ENCODE results near the gene MARK2.
"Not testable (repeated sequence)": the region's sequence is repeated elsewhere in the genome, so short reads cannot be mapped to it uniquely, and the experiment has no call there.

MARK2 gene

DNA sequence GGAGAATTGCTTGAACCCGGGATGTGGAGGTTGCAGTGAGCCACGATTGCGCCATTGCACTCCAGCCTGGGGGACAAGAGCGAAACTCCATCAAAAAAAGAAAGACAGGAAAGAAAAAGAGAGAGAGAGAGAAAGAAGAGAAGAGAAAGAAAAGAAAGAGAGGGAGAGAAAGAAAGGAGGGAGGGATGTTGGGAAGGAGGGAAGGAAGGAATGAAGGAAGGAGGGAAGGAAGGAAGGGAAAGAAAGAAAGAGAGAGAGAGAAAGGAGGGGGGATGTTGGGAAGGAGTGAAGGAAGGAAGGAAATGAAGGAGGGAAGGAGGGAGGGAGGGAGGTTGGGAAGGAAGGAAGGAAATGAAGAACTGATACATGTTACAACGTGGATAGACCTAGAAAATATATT is 38.0 kb upstream of the MARK2 start:
- Histone ChIP-seq H3K4me1 (no peaks in the 10 kb centered on the region), H3K36me3 (ENCODE audit: control insufficient read depth, insufficient read depth, low read length) (no peaks in the 10 kb centered on the region), H3K27me3 (ENCODE audit: control insufficient read depth, insufficient read depth, low read length) (no peaks in the 10 kb centered on the region), H3K9me3 (ENCODE audit: control insufficient read depth, low read length) (no peaks in the 10 kb centered on the region), H3K4me3 (ENCODE audit: low read depth, low read length) (no peak overlapping the region), H3K27ac (no peak overlapping the region), H3K79me2 (no peaks in the 10 kb centered on the region), H2AFZ (no peak overlapping the region), H3K9ac (no peak overlapping the region), H3K4me2 (ENCODE audit: low read length) (no peak overlapping the region)
- TF ChIP-seq, protein P1, sequence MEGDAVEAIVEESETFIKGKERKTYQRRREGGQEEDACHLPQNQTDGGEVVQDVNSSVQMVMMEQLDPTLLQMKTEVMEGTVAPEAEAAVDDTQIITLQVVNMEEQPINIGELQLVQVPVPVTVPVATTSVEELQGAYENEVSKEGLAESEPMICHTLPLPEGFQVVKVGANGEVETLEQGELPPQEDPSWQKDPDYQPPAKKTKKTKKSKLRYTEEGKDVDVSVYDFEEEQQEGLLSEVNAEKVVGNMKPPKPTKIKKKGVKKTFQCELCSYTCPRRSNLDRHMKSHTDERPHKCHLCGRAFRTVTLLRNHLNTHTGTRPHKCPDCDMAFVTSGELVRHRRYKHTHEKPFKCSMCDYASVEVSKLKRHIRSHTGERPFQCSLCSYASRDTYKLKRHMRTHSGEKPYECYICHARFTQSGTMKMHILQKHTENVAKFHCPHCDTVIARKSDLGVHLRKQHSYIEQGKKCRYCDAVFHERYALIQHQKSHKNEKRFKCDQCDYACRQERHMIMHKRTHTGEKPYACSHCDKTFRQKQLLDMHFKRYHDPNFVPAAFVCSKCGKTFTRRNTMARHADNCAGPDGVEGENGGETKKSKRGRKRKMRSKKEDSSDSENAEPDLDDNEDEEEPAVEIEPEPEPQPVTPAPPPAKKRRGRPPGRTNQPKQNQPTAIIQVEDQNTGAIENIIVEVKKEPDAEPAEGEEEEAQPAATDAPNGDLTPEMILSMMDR (IDR thresholded peaks at IDR 0.05) = no peak

DNA sequence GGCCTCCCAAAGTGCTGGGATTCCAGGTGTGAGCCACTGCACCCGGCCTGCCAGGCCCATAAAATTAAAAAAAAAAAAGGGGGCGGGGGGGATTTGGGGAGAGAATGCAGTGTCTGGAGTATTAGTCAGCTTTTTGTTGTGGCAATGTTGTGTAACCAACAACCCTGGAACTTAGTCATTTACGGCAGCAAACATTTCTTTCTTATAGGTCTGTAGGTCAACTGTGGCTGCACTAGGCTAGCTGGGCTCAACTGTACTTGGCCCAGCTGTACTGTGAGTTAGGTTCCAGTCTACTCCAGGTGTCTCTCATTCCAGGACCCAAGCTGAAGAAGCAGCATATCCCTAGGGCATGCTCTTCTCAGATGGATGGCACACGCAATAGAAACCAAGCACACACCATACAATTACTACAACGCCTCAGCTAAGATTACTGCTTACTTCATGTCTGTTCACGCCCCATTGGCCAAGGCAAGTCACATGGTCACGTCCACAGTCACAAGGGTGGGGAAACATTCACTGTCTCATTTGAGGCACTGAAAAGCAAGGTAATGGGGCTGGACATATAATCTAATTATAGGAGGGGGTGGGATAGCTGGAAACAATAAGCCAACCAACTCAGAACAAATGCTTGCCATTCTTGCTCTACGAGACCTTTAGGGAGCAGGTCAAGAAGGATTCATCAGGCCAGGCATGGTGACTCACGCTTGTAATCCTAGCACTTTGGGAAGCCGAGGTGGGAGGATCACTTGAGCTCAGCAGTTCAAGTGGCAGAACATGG is 36.1 kb upstream of the MARK2 start:
- Histone ChIP-seq H3K4me2 (ENCODE audit: low read length) (no peak overlapping the region), H3K27me3 (ENCODE audit: control insufficient read depth, insufficient read depth, low read length) (no peaks in the 10 kb centered on the region), H3K9me3 (ENCODE audit: control insufficient read depth, low read length) (no peaks in the 10 kb centered on the region), H3K4me3 (ENCODE audit: low read depth, low read length) (no peak overlapping the region), H3K9ac (no peak overlapping the region), H2AFZ (no peak overlapping the region), H3K27ac (no peak overlapping the region), H3K79me2 (no peaks in the 10 kb centered on the region), H3K36me3 (ENCODE audit: control insufficient read depth, insufficient read depth, low read length) (no peaks in the 10 kb centered on the region), H3K4me1 (no peaks in the 10 kb centered on the region)
- TF ChIP-seq, protein P1 (IDR thresholded peaks at IDR 0.05) = no peak

- Histone ChIP-seq H3K27ac (no peak overlapping the region), H3K36me3 (ENCODE audit: control insufficient read depth, insufficient read depth, low read length) (no peaks in the 10 kb centered on the region), H3K79me2 (no peaks in the 10 kb centered on the region), H3K4me3 (ENCODE audit: low read depth, low read length) (no peak overlapping the region), H3K4me2 (ENCODE audit: low read length) (no peak overlapping the region), H3K9me3 (ENCODE audit: control insufficient read depth, low read length) (no peaks in the 10 kb centered on the region), H2AFZ (no peak overlapping the region), H3K9ac (no peak overlapping the region), H3K4me1 (no peaks in the 10 kb centered on the region), H3K27me3 (ENCODE audit: control insufficient read depth, insufficient read depth, low read length) (no peaks in the 10 kb centered on the region)
- TF ChIP-seq, protein P1 (IDR thresholded peaks at IDR 0.05) = no peak
Measured at GRCh38 chr11:63804259-63804658, 34.7 kb upstream of the MARK2 start.

DNA sequence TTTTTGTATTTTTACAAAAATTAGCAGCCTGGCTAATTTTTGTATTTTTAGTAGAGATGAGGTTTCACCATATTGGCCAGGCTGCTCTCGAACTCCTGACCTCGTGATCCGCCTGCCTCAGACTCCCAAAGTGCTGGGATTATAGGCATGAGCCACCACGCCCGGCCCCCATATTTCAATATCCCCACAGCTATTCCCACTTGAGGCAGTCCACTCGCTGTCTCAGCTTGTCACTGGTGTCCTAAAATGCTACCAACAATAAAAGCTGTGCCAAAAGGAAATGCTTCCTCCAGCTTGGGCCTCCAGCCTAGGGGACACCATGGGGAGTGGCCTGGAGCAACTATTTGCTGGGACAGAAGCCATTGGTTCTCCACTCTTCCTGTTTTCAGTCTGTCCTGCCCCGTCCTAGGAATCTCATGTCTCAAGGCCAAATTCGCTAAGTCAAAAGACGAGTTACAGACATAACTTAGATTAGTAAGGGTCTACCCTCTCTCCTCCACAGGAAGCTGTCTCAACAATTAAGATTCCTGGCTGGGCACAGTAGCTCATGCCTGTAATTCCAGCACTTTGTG is 33.0 kb upstream of the MARK2 start:
- no peak overlapping the region for H3K9ac ChIP-seq
- H3K4me2 ChIP-seq (ENCODE audit: low read length) = no peak overlapping the region
- no peak overlapping the region for H2AFZ ChIP-seq
- no peaks in the 10 kb centered on the region for H3K36me3 ChIP-seq (ENCODE audit: control insufficient read depth, insufficient read depth, low read length)
- H3K9me3 ChIP-seq (ENCODE audit: control insufficient read depth, low read length) = no peaks in the 10 kb centered on the region
- TF ChIP-seq, protein P1 (IDR thresholded peaks at IDR 0.05) = no peak
- H3K27me3 ChIP-seq (ENCODE audit: control insufficient read depth, insufficient read depth, low read length) = no peaks in the 10 kb centered on the region
- H3K4me1 ChIP-seq = no peaks in the 10 kb centered on the region
- H3K79me2 ChIP-seq = no peaks in the 10 kb centered on the region
- peak overlapping the region; percentile 44 for H3K27ac ChIP-seq
- no peak overlapping the region for H3K4me3 ChIP-seq (ENCODE audit: low read depth, low read length)

DNA sequence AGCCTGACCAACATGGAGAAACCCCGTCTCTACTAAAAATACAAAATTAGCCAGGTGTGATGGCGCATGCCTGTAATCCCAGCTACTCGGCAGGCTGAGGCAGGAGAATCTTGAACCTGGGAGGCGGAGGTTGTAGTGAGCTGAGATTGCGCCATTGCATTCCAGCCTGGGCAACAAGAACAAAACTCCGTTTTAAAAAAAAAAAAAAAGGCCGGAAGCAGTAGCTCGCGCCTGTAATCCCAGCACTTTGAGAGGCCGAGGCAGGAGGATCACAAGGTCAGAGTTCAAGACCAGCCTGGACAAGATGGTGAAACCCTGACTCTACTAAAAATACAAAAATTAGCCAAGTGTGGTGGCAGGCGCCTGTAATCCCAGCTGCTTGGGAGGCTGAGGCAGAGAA is 28.5 kb upstream of the MARK2 start:
- not testable (repeated sequence) for H3K36me3 ChIP-seq (ENCODE audit: control insufficient read depth, insufficient read depth, low read length); H3K4me1 ChIP-seq; H3K27me3 ChIP-seq (ENCODE audit: control insufficient read depth, insufficient read depth, low read length); H3K79me2 ChIP-seq; H3K9me3 ChIP-seq (ENCODE audit: control insufficient read depth, low read length); H2AFZ ChIP-seq; H3K4me3 ChIP-seq (ENCODE audit: low read depth, low read length); H3K4me2 ChIP-seq (ENCODE audit: low read length); H3K9ac ChIP-seq; H3K27ac ChIP-seq

All from parathyroid adenoma (tissue), 2 donors.